HG02852 (cell line): Measurements from ENCODE around the gene VPS8.

Experiments
- ATAC-seq: cut with Tn5 transposase; IDR thresholded peaks from one replicate; pipeline ENCODE4 v1.9.1; 2021; ENCODE audit warnings: mild to moderate bottlenecking, moderate library complexity; ENCODE audit not compliant: unreplicated experiment

Gene VPS8

GRCh38 chr3:184811999-184812661 is at the start of gene VPS8:
VPS8 (plus strand) TSS chr3:184812166; CDS start chr3:184824633, 12,467 bp downstream.
- ATAC-seq = peak; percentile 89

GRCh38 chr3:184764191-184764590 is 47.8 kb upstream of the VPS8 start:
- ATAC-seq = no peak

- no peak for ATAC-seq
Observed at GRCh38 chr3:184765047-184765729, 46.8 kb upstream of the VPS8 start.

- no peak for ATAC-seq
Observed at GRCh38 chr3:184765730-184766074, 46.3 kb upstream of the VPS8 start.

GRCh38 chr3:184766555-184767261 is 45.3 kb upstream of the VPS8 start:
- no peak for ATAC-seq

GRCh38 chr3:184767377-184767776 is 44.6 kb upstream of the VPS8 start:
- no peak for ATAC-seq

- ATAC-seq = no peak
Observed at GRCh38 chr3:184769382-184770170, 42.4 kb upstream of the VPS8 start.

- ATAC-seq = no peak
Observed at GRCh38 chr3:184770541-184770940, 41.4 kb upstream of the VPS8 start.

GRCh38 chr3:184771301-184772127 is 40.5 kb upstream of the VPS8 start:
- ATAC-seq = no peak

- no peak for ATAC-seq
Observed at GRCh38 chr3:184772667-184773272, 39.2 kb upstream of the VPS8 start.

GRCh38 chr3:184773283-184774186 is 38.4 kb upstream of the VPS8 start:
- no peak for ATAC-seq

GRCh38 chr3:184776916-184777315 is 35.0 kb upstream of the VPS8 start:
- no peak for ATAC-seq

GRCh38 chr3:184777566-184778356 is 34.2 kb upstream of the VPS8 start:
- ATAC-seq = peak; percentile 87

GRCh38 chr3:184778426-184779332 is 33.3 kb upstream of the VPS8 start:
- ATAC-seq = no peak

- no peak for ATAC-seq
Observed at GRCh38 chr3:184780981-184781515, 30.9 kb upstream of the VPS8 start.

GRCh38 chr3:184781801-184782200 is 30.2 kb upstream of the VPS8 start:
- ATAC-seq = no peak

- no peak for ATAC-seq
Observed at GRCh38 chr3:184783319-184783718, 28.6 kb upstream of the VPS8 start.
